Natural killer cell (primary cell): ENCODE measurements around the gene PPP2R5C. TPM values are rescaled to one million over a fixed set of nuclear protein-coding genes. Genes with fewer than 3 reads are reported as not detected.

ENCODE experiments used
- ATAC-seq, 3 donors: fragments of 150-1000 bp in 2 of 3; fragments of 200-7000 bp in 1 of 3; cut with Tn5 transposase; 1 replicate in 1 of 3; 2 replicates in 2 of 3; pipeline ENCODE4 v1.10.0; 2021; ENCODE audit warnings: mild to moderate bottlenecking in 2 of 3, moderate library complexity in 2 of 3
- DNase-seq, 2 donors: peaks; one replicate each; pipeline versions ENCODE4 v3.0.0 to v3.0.0-alpha.2; 2013 to 2021; ENCODE audit warnings: mixed read lengths in 1 of 2
- H3K27ac ChIP-seq: one replicate; pipeline ENCODE4 v1.5.1; 2013; ENCODE audit warnings: mild to moderate bottlenecking, low read length
- H3K27me3 ChIP-seq: one replicate; pipeline ENCODE4 v1.6.1; 2013; ENCODE audit warnings: low read length; ENCODE audit not compliant: control insufficient read depth, insufficient read depth
- H3K36me3 ChIP-seq: one replicate; pipeline ENCODE4 v1.6.1; 2013; ENCODE audit warnings: low read length; ENCODE audit not compliant: control insufficient read depth, insufficient read depth
- H3K4me1 ChIP-seq: one replicate; pipeline ENCODE4 v1.6.1; 2013; ENCODE audit warnings: low read length; ENCODE audit not compliant: control insufficient read depth, insufficient read depth
- H3K4me3 ChIP-seq: one replicate; pipeline ENCODE4 v1.5.1; 2013; ENCODE audit warnings: low read length
- H3K9me3 ChIP-seq: one replicate; pipeline ENCODE4 v1.6.1; 2013; ENCODE audit warnings: low read length; ENCODE audit not compliant: control insufficient read depth, insufficient read depth
- H3K27ac Mint-ChIP-seq, 2 donors: one replicate each; pipeline ENCODE4 v1.8.0; 2022; ENCODE audit warnings: mild to moderate bottlenecking in 2 of 2, mixed read lengths in 2 of 2, moderate library complexity in 1 of 2
- H3K27me3 Mint-ChIP-seq, 2 donors: one replicate each; pipeline ENCODE4 v1.8.0; 2022; ENCODE audit warnings: low read depth in 2 of 2, mixed read lengths in 2 of 2
- H3K36me3 Mint-ChIP-seq: one replicate; pipeline ENCODE4 v1.8.0; 2022; ENCODE audit warnings: mixed read lengths
- H3K4me1 Mint-ChIP-seq, 2 donors: one replicate each; pipeline ENCODE4 v1.8.0; 2022; ENCODE audit warnings: mixed read lengths in 2 of 2
- H3K4me3 Mint-ChIP-seq: one replicate; pipeline ENCODE4 v1.8.0; 2022; ENCODE audit warnings: mild to moderate bottlenecking, moderate library complexity, mixed read lengths
- H3K9me3 Mint-ChIP-seq, 2 donors: one replicate each; pipeline ENCODE4 v1.8.0; 2022; ENCODE audit warnings: mixed read lengths in 2 of 2
- WGBS: methylation state at CpG from one replicate; pipeline ENCODE4 v1.1.7; 2013; ENCODE audit warnings: missing lambda C conversion rate; ENCODE audit not compliant: insufficient coverage; 5-methylcytosine and 5-hydroxymethylcytosine counted together
- intact Hi-C: fragments of 100-400 bp; cut with micrococcal nuclease; formaldehyde crosslinking; loops from one replicate; pipeline ENCODE4 v1.14.2; 2022
- total RNA-seq, 4 donors: library from RNA; stranded (reverse); fragments of 120-200 nt in 1 of 4; gene quantifications; one replicate each; pipeline versions ENCODE4 v1.2.3 to v1.2.4, GENCODE V29; 2013 to 2022
- TF ChIP-seq, protein P1 (sequence below): fragments of 200-600 bp; IDR thresholded peaks from one replicate; pipeline ENCODE4 v1.8.0; 2022; ENCODE audit warnings: antibody characterized with exemption

PPP2R5C gene
- total RNA-seq, 3 donors from 2014 or later (not counting 1 experiment from before 2014, with no cell fraction given): 716 to 779 (median 736) TPM

DNA sequence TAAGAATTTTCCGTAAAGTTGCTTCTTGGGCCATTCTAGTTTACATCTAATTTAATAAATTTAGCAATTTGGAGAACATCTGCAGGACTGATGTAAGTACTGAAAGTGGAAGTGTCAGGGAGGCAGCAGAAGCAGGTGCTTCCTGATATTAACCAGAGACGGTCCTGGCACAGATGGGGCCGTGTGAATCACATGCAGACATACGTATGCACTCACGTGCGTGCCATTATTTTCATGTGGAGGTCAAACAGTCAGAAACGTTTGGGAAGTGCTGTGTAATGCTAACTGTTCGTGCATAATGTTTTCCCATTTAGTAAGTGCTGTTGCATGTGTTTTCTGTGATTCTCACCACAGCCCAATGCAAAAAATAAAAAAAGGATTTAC, 115.0 kb downstream of the PPP2R5C start:
- intact Hi-C loops: loop anchor here (5.0 kb wide), 2 partner anchors 34 to 71 kb away; no protein-coding TSS in a partner anchor
- Histone ChIP-seq H3K4me3 (no peak overlapping the region), H3K36me3 (peaks cover 2% of the 10 kb centered on the region), H3K27me3 (no peaks in the 10 kb centered on the region), H3K27ac (peak overlapping the region; percentile 86), H3K4me1 (peaks cover 62% of the 10 kb centered on the region), H3K9me3 (no peaks in the 10 kb centered on the region)
- TF ChIP-seq, protein P1, sequence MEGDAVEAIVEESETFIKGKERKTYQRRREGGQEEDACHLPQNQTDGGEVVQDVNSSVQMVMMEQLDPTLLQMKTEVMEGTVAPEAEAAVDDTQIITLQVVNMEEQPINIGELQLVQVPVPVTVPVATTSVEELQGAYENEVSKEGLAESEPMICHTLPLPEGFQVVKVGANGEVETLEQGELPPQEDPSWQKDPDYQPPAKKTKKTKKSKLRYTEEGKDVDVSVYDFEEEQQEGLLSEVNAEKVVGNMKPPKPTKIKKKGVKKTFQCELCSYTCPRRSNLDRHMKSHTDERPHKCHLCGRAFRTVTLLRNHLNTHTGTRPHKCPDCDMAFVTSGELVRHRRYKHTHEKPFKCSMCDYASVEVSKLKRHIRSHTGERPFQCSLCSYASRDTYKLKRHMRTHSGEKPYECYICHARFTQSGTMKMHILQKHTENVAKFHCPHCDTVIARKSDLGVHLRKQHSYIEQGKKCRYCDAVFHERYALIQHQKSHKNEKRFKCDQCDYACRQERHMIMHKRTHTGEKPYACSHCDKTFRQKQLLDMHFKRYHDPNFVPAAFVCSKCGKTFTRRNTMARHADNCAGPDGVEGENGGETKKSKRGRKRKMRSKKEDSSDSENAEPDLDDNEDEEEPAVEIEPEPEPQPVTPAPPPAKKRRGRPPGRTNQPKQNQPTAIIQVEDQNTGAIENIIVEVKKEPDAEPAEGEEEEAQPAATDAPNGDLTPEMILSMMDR: no peak
- ATAC-seq: peak; percentile 59 to 84 (median 74)
- peaks cover 81 to 89% of the 10 kb centered on the region in 2 donors for H3K4me1 Mint-ChIP-seq
- H3K36me3 Mint-ChIP-seq: no peaks in the 10 kb centered on the region
- DNase-seq: peak; percentile 58 to 91
- no peaks in the 10 kb centered on the region for H3K27me3 Mint-ChIP-seq
- WGBS: 13% methylated on average over 8 of the region's 8 CpGs
- H3K4me3 Mint-ChIP-seq: peak overlapping the region; percentile 76
- no peaks in the 10 kb centered on the region for H3K9me3 Mint-ChIP-seq
- peak overlapping the region; percentile 93 to 94 for H3K27ac Mint-ChIP-seq

DNA sequence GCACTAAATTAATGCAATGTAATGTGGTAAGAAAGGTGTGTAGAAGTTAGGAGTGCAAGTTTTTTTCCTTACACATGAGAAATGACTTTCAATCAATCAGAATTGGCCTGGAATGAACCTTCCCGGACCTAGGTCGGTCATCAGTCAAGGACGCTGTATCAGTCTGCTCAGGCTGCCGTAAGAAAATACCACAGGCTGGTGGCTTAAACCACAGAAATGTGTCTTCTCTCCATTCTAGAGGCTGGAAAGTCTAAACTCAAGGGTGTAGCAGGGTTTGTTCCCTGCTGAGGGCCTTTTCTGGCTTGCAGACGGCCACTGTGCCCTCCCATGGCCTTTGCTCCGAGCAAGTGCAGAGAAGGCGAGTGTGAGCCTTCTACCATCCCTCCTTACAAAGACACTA, 116.3 kb downstream of the PPP2R5C start:
- H3K4me3 ChIP-seq: no peak overlapping the region
- ATAC-seq (peak; percentile 13 to 30 (median 15)), DNase-seq (no peak)
- Mint-ChIP-seq H3K4me1 (peaks cover 83 to 90% of the 10 kb centered on the region in 2 donors), H3K36me3 (no peaks in the 10 kb centered on the region), H3K27ac (peak overlapping the region; percentile 93 to 94), H3K4me3 (peak overlapping the region; percentile 76), H3K9me3 (no peaks in the 10 kb centered on the region), H3K27me3 (no peaks in the 10 kb centered on the region)
- H3K4me1 ChIP-seq: peaks cover 69% of the 10 kb centered on the region
- H3K36me3 ChIP-seq: peaks cover 14% of the 10 kb centered on the region
- H3K9me3 ChIP-seq: no peaks in the 10 kb centered on the region
- 46% methylated on average over 7 of the region's 7 CpGs for WGBS
- H3K27ac ChIP-seq: peak overlapping the region; percentile 86
- H3K27me3 ChIP-seq: no peaks in the 10 kb centered on the region
- intact Hi-C loops: loop anchor here (1.0 to 5.0 kb wide), 5 partner anchors 35 to 170 kb away; no protein-coding TSS in a partner anchor
- TF ChIP-seq, protein P1: no peak

DNA sequence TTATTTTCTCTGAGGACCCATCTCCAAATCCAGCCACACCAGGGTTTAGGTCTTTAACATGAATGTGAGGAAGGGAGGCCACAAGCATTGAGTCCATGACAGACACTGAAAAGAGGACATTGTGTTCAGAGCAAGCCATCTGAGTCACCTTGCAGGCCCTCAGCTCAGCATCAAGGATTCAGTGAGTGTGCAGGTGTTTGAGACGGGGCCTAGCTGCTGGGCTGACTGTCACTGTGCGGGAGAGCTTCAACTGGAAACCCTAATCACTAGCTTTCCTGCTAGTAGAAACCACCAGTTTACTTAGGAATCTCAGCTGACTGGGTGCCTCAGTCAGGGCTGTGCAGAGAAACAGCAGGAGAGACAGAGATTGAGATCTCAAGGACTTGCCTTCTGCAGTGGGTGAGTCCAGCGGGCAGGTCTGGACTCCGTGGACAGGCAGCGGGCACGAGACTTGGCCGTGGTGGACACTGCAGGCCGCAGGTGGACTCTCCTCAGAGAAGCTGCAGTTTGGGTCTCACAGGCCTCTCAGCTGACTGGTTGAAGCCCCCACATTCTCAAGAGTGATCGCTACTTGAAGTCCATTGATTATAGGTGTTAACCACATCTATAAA, 116.8 kb downstream of the PPP2R5C start:
- intact Hi-C loops: loop anchor here (1.0 to 5.0 kb wide), 5 partner anchors 36 to 171 kb away; no protein-coding TSS in a partner anchor
- peaks cover 77 to 85% of the 10 kb centered on the region in 2 donors for H3K4me1 Mint-ChIP-seq
- no peaks in the 10 kb centered on the region for H3K9me3 Mint-ChIP-seq
- peaks cover 17% of the 10 kb centered on the region for H3K36me3 ChIP-seq
- TF ChIP-seq, protein P1: no peak
- ATAC-seq (peak; percentile 12 to 39 (median 35)), DNase-seq (peak; percentile 25 to 44)
- no peaks in the 10 kb centered on the region for H3K27me3 ChIP-seq
- peak overlapping the region; percentile 86 for H3K27ac ChIP-seq
- H3K27me3 Mint-ChIP-seq: no peaks in the 10 kb centered on the region
- H3K27ac Mint-ChIP-seq: peak overlapping the region; percentile 93 to 94
- peak overlapping the region; percentile 76 for H3K4me3 Mint-ChIP-seq
- WGBS: 37% methylated on average over 9 of the region's 9 CpGs
- H3K4me1 ChIP-seq: peaks cover 69% of the 10 kb centered on the region
- H3K36me3 Mint-ChIP-seq: no peaks in the 10 kb centered on the region
- no peaks in the 10 kb centered on the region for H3K9me3 ChIP-seq
- no peak overlapping the region for H3K4me3 ChIP-seq
